Natural killer cell (primary cell): ENCODE data around the gene TMCO5A. TPM values are rescaled to one million over a fixed set of nuclear protein-coding genes. Genes with fewer than 3 reads are reported as not detected.

Source experiments
- ATAC-seq, 3 donors: fragments of 150-1000 bp in 2 of 3; fragments of 200-7000 bp in 1 of 3; cut with Tn5 transposase; 1 replicate in 1 of 3; 2 replicates in 2 of 3; pipeline ENCODE4 v1.10.0; 2021; ENCODE audit warnings: mild to moderate bottlenecking in 2 of 3, moderate library complexity in 2 of 3
- DNase-seq, 2 donors: peaks; one replicate each; pipeline versions ENCODE4 v3.0.0 to v3.0.0-alpha.2; 2013 to 2021; ENCODE audit warnings: mixed read lengths in 1 of 2
- H3K27ac ChIP-seq: one replicate; pipeline ENCODE4 v1.5.1; 2013; ENCODE audit warnings: mild to moderate bottlenecking, low read length
- H3K27me3 ChIP-seq: one replicate; pipeline ENCODE4 v1.6.1; 2013; ENCODE audit warnings: low read length; ENCODE audit not compliant: control insufficient read depth, insufficient read depth
- H3K36me3 ChIP-seq: one replicate; pipeline ENCODE4 v1.6.1; 2013; ENCODE audit warnings: low read length; ENCODE audit not compliant: control insufficient read depth, insufficient read depth
- H3K4me1 ChIP-seq: one replicate; pipeline ENCODE4 v1.6.1; 2013; ENCODE audit warnings: low read length; ENCODE audit not compliant: control insufficient read depth, insufficient read depth
- H3K4me3 ChIP-seq: one replicate; pipeline ENCODE4 v1.5.1; 2013; ENCODE audit warnings: low read length
- H3K9me3 ChIP-seq: one replicate; pipeline ENCODE4 v1.6.1; 2013; ENCODE audit warnings: low read length; ENCODE audit not compliant: control insufficient read depth, insufficient read depth
- H3K27ac Mint-ChIP-seq, 2 donors: one replicate each; pipeline ENCODE4 v1.8.0; 2022; ENCODE audit warnings: mild to moderate bottlenecking in 2 of 2, mixed read lengths in 2 of 2, moderate library complexity in 1 of 2
- H3K27me3 Mint-ChIP-seq, 2 donors: one replicate each; pipeline ENCODE4 v1.8.0; 2022; ENCODE audit warnings: low read depth in 2 of 2, mixed read lengths in 2 of 2
- H3K36me3 Mint-ChIP-seq: one replicate; pipeline ENCODE4 v1.8.0; 2022; ENCODE audit warnings: mixed read lengths
- H3K4me1 Mint-ChIP-seq, 2 donors: one replicate each; pipeline ENCODE4 v1.8.0; 2022; ENCODE audit warnings: mixed read lengths in 2 of 2
- H3K4me3 Mint-ChIP-seq: one replicate; pipeline ENCODE4 v1.8.0; 2022; ENCODE audit warnings: mild to moderate bottlenecking, moderate library complexity, mixed read lengths
- H3K9me3 Mint-ChIP-seq, 2 donors: one replicate each; pipeline ENCODE4 v1.8.0; 2022; ENCODE audit warnings: mixed read lengths in 2 of 2
- CTCF ChIP-seq: fragments of 200-600 bp; IDR thresholded peaks from one replicate; pipeline ENCODE4 v1.8.0; 2022; ENCODE audit warnings: antibody characterized with exemption
- WGBS: methylation state at CpG from one replicate; pipeline ENCODE4 v1.1.7; 2013; ENCODE audit warnings: missing lambda C conversion rate; ENCODE audit not compliant: insufficient coverage; 5-methylcytosine and 5-hydroxymethylcytosine counted together
- intact Hi-C: fragments of 100-400 bp; cut with micrococcal nuclease; formaldehyde crosslinking; loops from one replicate; pipeline ENCODE4 v1.14.2; 2022
- total RNA-seq, 4 donors: library from RNA; stranded (reverse); fragments of 120-200 nt in 1 of 4; gene quantifications; one replicate each; pipeline versions ENCODE4 v1.2.3 to v1.2.4, GENCODE V29; 2013 to 2022

The TMCO5A gene
- total RNA-seq, 3 donors from 2014 or later (not counting 1 experiment from before 2014, with no cell fraction given): not detected

GRCh38 chr15:37984368-37984767 is 49.9 kb downstream of the TMCO5A start:
- H3K36me3 Mint-ChIP-seq: peaks cover 7% of the 10 kb centered on the region

GRCh38 chr15:37995461-37996347 is 61.3 kb downstream of the TMCO5A start:
- Mint-ChIP-seq H3K36me3 (no peaks in the 10 kb centered on the region), H3K4me3 (no peak overlapping the region), H3K4me1 (no peaks in the 10 kb centered on the region), H3K27me3 (peaks cover 21 to 31% of the 10 kb centered on the region in 2 donors), H3K9me3 (no peaks in the 10 kb centered on the region), H3K27ac (no peak overlapping the region)
- peak in 1 of 3 donors; percentile 32 for ATAC-seq
- intact Hi-C loops: loop anchor here (1.0 to 2.0 kb wide), 2 partner anchors 359 to 395 kb away; no protein-coding TSS in a partner anchor
- WGBS: 35% methylated on average over 7 of the region's 8 CpGs
- DNase-seq: peak in 1 of 2 donors; percentile 32
- Histone ChIP-seq H3K4me3 (no peak overlapping the region), H3K27me3 (no peaks in the 10 kb centered on the region), H3K9me3 (no peaks in the 10 kb centered on the region), H3K36me3 (no peaks in the 10 kb centered on the region), H3K4me1 (no peaks in the 10 kb centered on the region), H3K27ac (no peak overlapping the region)
- peak; percentile 42 for TF ChIP-seq CTCF

More at GRCh38 chr15:37984368-37984767, 49.9 kb downstream of the TMCO5A start:
- H3K4me3 Mint-ChIP-seq: no peak overlapping the region
- no peaks in the 10 kb centered on the region for H3K4me1 Mint-ChIP-seq
- no peak for DNase-seq
- Histone ChIP-seq H3K36me3 (no peaks in the 10 kb centered on the region), H3K4me1 (no peaks in the 10 kb centered on the region), H3K9me3 (no peaks in the 10 kb centered on the region), H3K4me3 (no peak overlapping the region), H3K27ac (no peak overlapping the region), H3K27me3 (no peaks in the 10 kb centered on the region)
- TF ChIP-seq CTCF: no peak
- WGBS: no CpG with 5 or more reads among the region's 1 CpG
- no peak overlapping the region for H3K27ac Mint-ChIP-seq
- intact Hi-C loops: no loop called here
- H3K27me3 Mint-ChIP-seq: peaks cover 12 to 27% of the 10 kb centered on the region in 2 donors
- no peak for ATAC-seq
- peaks cover 4 to 5% of the 10 kb centered on the region in 2 donors for H3K9me3 Mint-ChIP-seq
